Measurements from ENCODE around the gene WWTR1.

- no peak for TF ChIP-seq CTCF (IDR thresholded peaks at IDR 0.05)
- TF ChIP-seq POLR2A (IDR thresholded peaks at IDR 0.05): no peak
Measured at GRCh38 chr3:149657321-149657925, 402 bp downstream of the WWTR1 start.
